ENCODE measurements around the gene SPATA3. TPM values are rescaled to one million over a fixed set of nuclear protein-coding genes. Genes with fewer than 3 reads are reported as not detected.

Gene SPATA3
- total and polyA plus RNA-seq, 2 of the 13 experiments (the other 11 are each of a cell fraction or from before 2014, with no cell fraction given) = not detected

GRCh38 chr2:230968921-230969658 lies 26.8 kb upstream of the SPATA3 start (continued):
- TF ChIP-seq KLF12 (CRISPR knock-in tag; IDR thresholded peaks at IDR 0.05; ENCODE audit: borderline replicate concordance) (no peak), ZNF460 (CRISPR knock-in tag; IDR thresholded peaks at IDR 0.05; ENCODE audit: borderline replicate concordance) (no peak), KDM5A (IDR thresholded peaks at IDR 0.05; ENCODE audit: borderline replicate concordance, low read length) (no peak), KAT7 (CRISPR knock-in tag; IDR thresholded peaks at IDR 0.05; ENCODE audit: borderline replicate concordance) (no peak), FLYWCH1 (CRISPR knock-in tag; IDR thresholded peaks at IDR 0.05) (no peak), HNRNPL (IDR thresholded peaks at IDR 0.05; ENCODE audit: low read depth, low read length) (no peak), RBAK (CRISPR knock-in tag; IDR thresholded peaks at IDR 0.05) (no peak), ZNF776 (CRISPR knock-in tag; IDR thresholded peaks at IDR 0.05) (no peak), NCOA2 (CRISPR knock-in tag; IDR thresholded peaks at IDR 0.05) (no peak), PRDM15 (CRISPR knock-in tag; IDR thresholded peaks at IDR 0.05) (no peak), CEBPB (IDR thresholded peaks at IDR 0.05; ENCODE audit: borderline replicate concordance, low read depth, low read length) (no peak), HES4 (CRISPR knock-in tag; IDR thresholded peaks at IDR 0.05; ENCODE audit: borderline replicate concordance) (0 out of 2 replicates have a peak, but pooled peaks have one; percentile 12), KDM6A (CRISPR knock-in tag; IDR thresholded peaks at IDR 0.05; ENCODE audit: low read depth) (no peak), RARG (CRISPR knock-in tag; IDR thresholded peaks at IDR 0.05; ENCODE audit: low read depth) (no peak), ZNF431 (CRISPR knock-in tag; IDR thresholded peaks at IDR 0.05; ENCODE audit: borderline replicate concordance, low read depth) (no peak), SMYD3 (CRISPR knock-in tag; IDR thresholded peaks at IDR 0.05) (no peak), ZBTB33 (CRISPR knock-in tag; IDR thresholded peaks at IDR 0.05) (no peak), ARNTL (CRISPR knock-in tag; IDR thresholded peaks at IDR 0.05) (no peak), HIC2 (CRISPR knock-in tag; IDR thresholded peaks at IDR 0.05; ENCODE audit: low read depth) (no peak), ZSCAN9 (CRISPR knock-in tag; IDR thresholded peaks at IDR 0.05; ENCODE audit: borderline replicate concordance) (no peak), ZNF619 (CRISPR knock-in tag; IDR thresholded peaks at IDR 0.05) (no peak), ZNF230 (CRISPR knock-in tag; IDR thresholded peaks at IDR 0.05) (no peak), ZNF549 (CRISPR knock-in tag; IDR thresholded peaks at IDR 0.05) (no peak)
